ENCODE measurements around the gene MAP3K15.
"Not testable (repeated sequence)": the region's sequence is repeated elsewhere in the genome, so short reads cannot be mapped to it uniquely, and the experiment has no call there.

The MAP3K15 gene

GRCh38 chrX:19496711-19497110 is 18.6 kb downstream of the MAP3K15 start:
- no peaks in the 10 kb centered on the region for H3K4me1 Mint-ChIP-seq (ENCODE audit: low read depth)
- no peaks in the 10 kb centered on the region for H3K36me3 Mint-ChIP-seq (ENCODE audit: low read depth)
- H3K9me3 Mint-ChIP-seq, result no peaks in the 10 kb centered on the region
- no peak overlapping the region for H3K4me3 Mint-ChIP-seq
- peaks cover 4% of the 10 kb centered on the region for H3K27me3 Mint-ChIP-seq (ENCODE audit: low read depth)
- H3K27ac Mint-ChIP-seq, result no peak overlapping the region

GRCh38 chrX:19487520-19488200 is 27.6 kb downstream of the MAP3K15 start:
- H3K9me3 Mint-ChIP-seq, result no peaks in the 10 kb centered on the region
- peaks cover 8% of the 10 kb centered on the region for H3K4me1 Mint-ChIP-seq (ENCODE audit: low read depth)
- H3K27ac Mint-ChIP-seq, result no peak overlapping the region
- H3K4me3 Mint-ChIP-seq, result no peak overlapping the region
- no peaks in the 10 kb centered on the region for H3K27me3 Mint-ChIP-seq (ENCODE audit: low read depth)
- no peaks in the 10 kb centered on the region for H3K36me3 Mint-ChIP-seq (ENCODE audit: low read depth)

GRCh38 chrX:19479458-19479857 is 35.9 kb downstream of the MAP3K15 start:
- H3K36me3 Mint-ChIP-seq (ENCODE audit: low read depth), result no peaks in the 10 kb centered on the region
- H3K4me1 Mint-ChIP-seq (ENCODE audit: low read depth), result no peaks in the 10 kb centered on the region
- no peaks in the 10 kb centered on the region for H3K27me3 Mint-ChIP-seq (ENCODE audit: low read depth)
- no peak overlapping the region for H3K4me3 Mint-ChIP-seq
- no peak overlapping the region for H3K27ac Mint-ChIP-seq
- H3K9me3 Mint-ChIP-seq, result peaks cover 4% of the 10 kb centered on the region

- not testable (repeated sequence) for H3K9me3 Mint-ChIP-seq; H3K36me3 Mint-ChIP-seq (ENCODE audit: low read depth); H3K4me1 Mint-ChIP-seq (ENCODE audit: low read depth); H3K4me3 Mint-ChIP-seq; H3K27ac Mint-ChIP-seq; H3K27me3 Mint-ChIP-seq (ENCODE audit: low read depth)
Measured at GRCh38 chrX:19468383-19468782, 46.9 kb downstream of the MAP3K15 start.

- peaks cover 4% of the 10 kb centered on the region for H3K27me3 Mint-ChIP-seq (ENCODE audit: low read depth)
- no peaks in the 10 kb centered on the region for H3K9me3 Mint-ChIP-seq
- no peaks in the 10 kb centered on the region for H3K36me3 Mint-ChIP-seq (ENCODE audit: low read depth)
- no peak overlapping the region for H3K27ac Mint-ChIP-seq
- H3K4me3 Mint-ChIP-seq, result no peak overlapping the region
- H3K4me1 Mint-ChIP-seq (ENCODE audit: low read depth), result no peaks in the 10 kb centered on the region
Measured at GRCh38 chrX:19462879-19463278, 52.4 kb downstream of the MAP3K15 start.

GRCh38 chrX:19462231-19462630 is 53.1 kb downstream of the MAP3K15 start:
- H3K4me1 Mint-ChIP-seq (ENCODE audit: low read depth), result no peaks in the 10 kb centered on the region
- H3K4me3 Mint-ChIP-seq, result no peak overlapping the region
- no peaks in the 10 kb centered on the region for H3K36me3 Mint-ChIP-seq (ENCODE audit: low read depth)
- H3K9me3 Mint-ChIP-seq, result no peaks in the 10 kb centered on the region
- H3K27ac Mint-ChIP-seq, result no peak overlapping the region
- peaks cover 4% of the 10 kb centered on the region for H3K27me3 Mint-ChIP-seq (ENCODE audit: low read depth)

- Mint-ChIP-seq H3K27me3 (ENCODE audit: low read depth) (no peaks in the 10 kb centered on the region), H3K9me3 (no peaks in the 10 kb centered on the region), H3K4me1 (ENCODE audit: low read depth) (no peaks in the 10 kb centered on the region), H3K36me3 (ENCODE audit: low read depth) (no peaks in the 10 kb centered on the region), H3K27ac (no peak overlapping the region), H3K4me3 (no peak overlapping the region)
Measured at GRCh38 chrX:19457662-19458061, 57.6 kb downstream of the MAP3K15 start.

- Mint-ChIP-seq H3K27ac (no peak overlapping the region), H3K4me1 (ENCODE audit: low read depth) (no peaks in the 10 kb centered on the region), H3K27me3 (ENCODE audit: low read depth) (no peaks in the 10 kb centered on the region), H3K36me3 (ENCODE audit: low read depth) (no peaks in the 10 kb centered on the region), H3K4me3 (no peak overlapping the region), H3K9me3 (no peaks in the 10 kb centered on the region)
Measured at GRCh38 chrX:19448077-19448476, 67.2 kb downstream of the MAP3K15 start.

- Mint-ChIP-seq H3K36me3 (ENCODE audit: low read depth) (no peaks in the 10 kb centered on the region), H3K4me3 (no peak overlapping the region), H3K4me1 (ENCODE audit: low read depth) (no peaks in the 10 kb centered on the region), H3K27me3 (ENCODE audit: low read depth) (no peaks in the 10 kb centered on the region), H3K9me3 (no peaks in the 10 kb centered on the region), H3K27ac (no peak overlapping the region)
Measured at GRCh38 chrX:19446397-19446796, 68.9 kb downstream of the MAP3K15 start.

- H3K4me1 Mint-ChIP-seq (ENCODE audit: low read depth); H3K27me3 Mint-ChIP-seq (ENCODE audit: low read depth); H3K4me3 Mint-ChIP-seq; H3K27ac Mint-ChIP-seq; H3K9me3 Mint-ChIP-seq; H3K36me3 Mint-ChIP-seq (ENCODE audit: low read depth): not testable (repeated sequence)
Measured at GRCh38 chrX:19445772-19446171, 69.5 kb downstream of the MAP3K15 start.

- Mint-ChIP-seq H3K27me3 (ENCODE audit: low read depth) (no peaks in the 10 kb centered on the region), H3K36me3 (ENCODE audit: low read depth) (no peaks in the 10 kb centered on the region), H3K4me3 (no peak overlapping the region), H3K9me3 (no peaks in the 10 kb centered on the region), H3K4me1 (ENCODE audit: low read depth) (no peaks in the 10 kb centered on the region), H3K27ac (no peak overlapping the region)
Measured at GRCh38 chrX:19443869-19444526, 71.3 kb downstream of the MAP3K15 start.

- no peak overlapping the region for H3K27ac Mint-ChIP-seq
- no peak overlapping the region for H3K4me3 Mint-ChIP-seq
- H3K36me3 Mint-ChIP-seq (ENCODE audit: low read depth), result no peaks in the 10 kb centered on the region
- H3K27me3 Mint-ChIP-seq (ENCODE audit: low read depth), result no peaks in the 10 kb centered on the region
- H3K9me3 Mint-ChIP-seq, result no peaks in the 10 kb centered on the region
- H3K4me1 Mint-ChIP-seq (ENCODE audit: low read depth), result no peaks in the 10 kb centered on the region
Measured at GRCh38 chrX:19440713-19441112, 74.6 kb downstream of the MAP3K15 start.

GRCh38 chrX:19422661-19423060 is 92.6 kb downstream of the MAP3K15 start:
- H3K27me3 Mint-ChIP-seq (ENCODE audit: low read depth); H3K9me3 Mint-ChIP-seq; H3K4me3 Mint-ChIP-seq; H3K4me1 Mint-ChIP-seq (ENCODE audit: low read depth); H3K27ac Mint-ChIP-seq; H3K36me3 Mint-ChIP-seq (ENCODE audit: low read depth): not testable (repeated sequence)

- H3K27ac Mint-ChIP-seq, result no peak overlapping the region
- no peaks in the 10 kb centered on the region for H3K36me3 Mint-ChIP-seq (ENCODE audit: low read depth)
- H3K4me1 Mint-ChIP-seq (ENCODE audit: low read depth), result no peaks in the 10 kb centered on the region
- H3K4me3 Mint-ChIP-seq, result no peak overlapping the region
- H3K9me3 Mint-ChIP-seq, result no peaks in the 10 kb centered on the region
- H3K27me3 Mint-ChIP-seq (ENCODE audit: low read depth), result no peaks in the 10 kb centered on the region
Measured at GRCh38 chrX:19410259-19410658, 105.0 kb downstream of the MAP3K15 start.

GRCh38 chrX:19403696-19404095 is 111.6 kb downstream of the MAP3K15 start:
- H3K9me3 Mint-ChIP-seq, result no peaks in the 10 kb centered on the region
- no peak overlapping the region for H3K4me3 Mint-ChIP-seq
- H3K36me3 Mint-ChIP-seq (ENCODE audit: low read depth), result no peaks in the 10 kb centered on the region
- H3K27ac Mint-ChIP-seq, result no peak overlapping the region
- no peaks in the 10 kb centered on the region for H3K4me1 Mint-ChIP-seq (ENCODE audit: low read depth)
- H3K27me3 Mint-ChIP-seq (ENCODE audit: low read depth), result peaks cover 4% of the 10 kb centered on the region

Measured in T-helper 1 cell treated with Interleukin-12 subunit alpha and Interleukin-12 subunit beta and Interleukin-4 antibody, amounts not matched to agents 30 μg/mL and 1 μg/mL, for 36 hours (primary cell).